Thoracic aorta (tissue), 2 donors: Measurements from ENCODE around the gene C1orf174. TPM values are rescaled to one million over a fixed set of nuclear protein-coding genes. Genes with fewer than 3 reads are reported as not detected.

ENCODE experiments used
- ATAC-seq: fragments of 150-250 bp; one replicate; pipeline ENCODE4 v1.8.0; 2017; ENCODE audit warnings: low read depth; ENCODE audit not compliant: insufficient number of reproducible peaks, low FRiP score
- DNase-seq: peaks from one replicate; pipeline ENCODE4 v3.0.0-alpha.2; 2020; ENCODE audit warnings: low spot score
- H3K27ac ChIP-seq, 2 donors: fragments of 200-600 bp; sonication (generic); 1 replicate in 1 of 2; 2 replicates in 1 of 2; pipeline ENCODE4 v1.5.1; 2016; ENCODE audit warnings: mild to moderate bottlenecking in 2 of 2, moderate library complexity in 2 of 2
- H3K27me3 ChIP-seq: fragments of 200-600 bp; sonication (generic); replicated peaks from 2 replicates; pipeline ENCODE4 v1.6.0; 2016; ENCODE audit warnings: mild to moderate bottlenecking; ENCODE audit not compliant: insufficient read depth
- H3K36me3 ChIP-seq: fragments of 200-600 bp; sonication (generic); one replicate; pipeline ENCODE4 v1.5.1; 2016
- H3K4me1 ChIP-seq, 2 donors: fragments of 200-600 bp; sonication (generic); 1 replicate in 1 of 2; 2 replicates in 1 of 2; pipeline versions ENCODE4 v1.5.1 to v1.6.0; 2016; ENCODE audit warnings: low read depth in 2 of 2, mild to moderate bottlenecking in 1 of 2; ENCODE audit not compliant: control insufficient read depth in 1 of 2
- H3K4me3 ChIP-seq: fragments of 200-600 bp; sonication (generic); 2 replicates; pipeline ENCODE4 v1.5.1; 2016; ENCODE audit warnings: mild to moderate bottlenecking
- H3K9me3 ChIP-seq: fragments of 200-600 bp; sonication (generic); 2 replicates; pipeline ENCODE4 v1.5.1; 2016
- CTCF ChIP-seq: fragments of 200-600 bp; sonication (generic); IDR thresholded peaks from one replicate; pipeline ENCODE4 v1.5.1; 2019; ENCODE audit warnings: antibody characterized with exemption
- total RNA-seq, 2 donors: library from RNA; depleted of rRNA; stranded (reverse); fragments of >200 nt; gene quantifications; one replicate each; pipeline versions ENCODE4 v1.1.0 to v1.2.3, GENCODE V29; 2016

The C1orf174 gene
- total RNA-seq, 2 donors from 2014 or later = 15.3 to 19.0 TPM

DNA sequence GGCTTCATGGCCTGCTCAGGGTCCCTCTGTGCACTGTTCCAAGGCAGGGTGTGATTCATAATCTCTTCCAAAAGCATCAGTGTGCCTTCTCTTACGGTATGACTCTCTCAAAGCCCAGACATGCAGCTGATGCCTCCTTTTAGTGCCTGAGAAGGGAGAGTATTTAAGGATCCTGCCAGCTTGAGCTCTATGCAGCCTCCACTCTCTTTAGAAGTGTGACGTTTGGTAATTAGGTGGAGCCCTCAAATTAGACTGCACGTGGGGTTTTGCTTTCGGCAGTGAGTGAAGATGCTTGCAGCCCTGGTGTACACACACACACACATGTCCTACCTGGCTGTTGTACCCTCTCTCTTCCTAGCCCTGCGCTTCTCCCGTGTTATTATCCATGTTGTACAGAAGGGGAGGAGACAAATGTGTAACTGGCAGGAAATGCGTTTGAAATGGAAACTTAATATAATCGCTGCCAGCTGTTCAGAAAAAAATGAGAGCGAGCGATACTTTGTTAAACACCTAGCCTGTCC is 2.6 kb upstream of the C1orf174 start:
- Histone ChIP-seq H3K4me1 (peaks cover 7 to 10% of the 10 kb centered on the region in 2 donors), H3K27ac (no peak overlapping the region), H3K4me3 (no peak overlapping the region), H3K36me3 (no peaks in the 10 kb centered on the region), H3K27me3 (no peaks in the 10 kb centered on the region), H3K9me3 (peaks cover 6% of the 10 kb centered on the region)
- DNase-seq = no peak
- no peak for ATAC-seq
- no peak for TF ChIP-seq CTCF

GRCh38 chr1:3902111-3902511 is 2.0 kb upstream of the C1orf174 start:
- DNase-seq = no peak
- Histone ChIP-seq H3K9me3 (peaks cover 6% of the 10 kb centered on the region), H3K27ac (no peak overlapping the region), H3K27me3 (no peaks in the 10 kb centered on the region), H3K36me3 (no peaks in the 10 kb centered on the region), H3K4me1 (peaks cover 7 to 10% of the 10 kb centered on the region in 2 donors), H3K4me3 (no peak overlapping the region)
- ATAC-seq = no peak
- TF ChIP-seq CTCF = no peak

- peak; percentile 70 for ATAC-seq
- Histone ChIP-seq H3K27me3 (no peaks in the 10 kb centered on the region), H3K4me3 (peak overlapping the region; percentile 99)
Observed at GRCh38 chr1:3900969-3901529, 977 bp upstream of the C1orf174 start.

DNA sequence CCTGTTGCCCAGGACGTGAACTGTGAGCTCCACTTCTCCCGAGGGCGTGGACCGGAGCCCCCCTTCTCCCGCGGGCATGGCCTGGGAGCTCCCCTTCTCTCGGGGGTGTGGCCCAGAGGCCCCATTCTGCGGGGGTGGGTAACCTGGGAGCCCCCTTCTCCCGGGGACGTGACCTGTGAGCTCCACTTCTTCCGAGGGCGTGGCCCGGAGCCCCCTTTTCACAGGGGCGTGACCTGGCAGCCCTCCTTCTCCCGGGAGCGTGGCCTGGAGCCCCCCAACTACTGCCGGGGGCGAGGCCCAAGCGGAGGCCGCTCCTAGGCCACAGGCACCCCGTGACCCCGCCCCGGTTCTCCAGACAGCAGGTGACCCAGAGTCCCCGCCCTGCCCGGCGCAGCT is 320 bp downstream of the C1orf174 start:
- no peak for TF ChIP-seq CTCF
- Histone ChIP-seq H3K4me3 (peak overlapping the region; percentile 99), H3K27me3 (no peaks in the 10 kb centered on the region), H3K4me1 (peaks cover 7 to 10% of the 10 kb centered on the region in 2 donors), H3K36me3 (no peaks in the 10 kb centered on the region), H3K9me3 (peaks cover 6% of the 10 kb centered on the region), H3K27ac (peak overlapping the region; percentile 87 to 98)
- DNase-seq (no peak), ATAC-seq (no peak)

More at GRCh38 chr1:3900969-3901529, 977 bp upstream of the C1orf174 start:
- no peaks in the 10 kb centered on the region for H3K36me3 ChIP-seq
- peaks cover 7 to 10% of the 10 kb centered on the region in 2 donors for H3K4me1 ChIP-seq
- TF ChIP-seq CTCF = no peak
- H3K9me3 ChIP-seq = peaks cover 6% of the 10 kb centered on the region
- H3K27ac ChIP-seq = peak overlapping the region; percentile 87 to 98
- peak; percentile 92 for DNase-seq

- ATAC-seq (no peak), DNase-seq (no peak)
- no peaks in the 10 kb centered on the region for H3K27me3 ChIP-seq
- peak overlapping the region; percentile 87 to 98 for H3K27ac ChIP-seq
- no peak for TF ChIP-seq CTCF
- H3K4me3 ChIP-seq = peak overlapping the region; percentile 99
- H3K4me1 ChIP-seq = peaks cover 7 to 10% of the 10 kb centered on the region in 2 donors
- H3K9me3 ChIP-seq = peaks cover 6% of the 10 kb centered on the region
- H3K36me3 ChIP-seq = no peaks in the 10 kb centered on the region
Observed at GRCh38 chr1:3898994-3899753, 898 bp downstream of the C1orf174 start.
